Hepatocyte (in vitro differentiated cells): ENCODE results near the gene RSPO1.

ENCODE experiments used
- EZH2 ChIP-seq: fragments of 200-600 bp; sonication (generic); IDR thresholded peaks from 2 replicates; pipeline ENCODE4 v1.6.1; 2016; ENCODE audit warnings: antibody characterized with exemption, mild to moderate bottlenecking, borderline replicate concordance
- TF ChIP-seq, protein P1 (sequence below): fragments of 200-600 bp; sonication (generic); IDR thresholded peaks from 2 replicates; pipeline ENCODE4 v1.5.1; 2016; ENCODE audit warnings: antibody characterized with exemption, mild to moderate bottlenecking; ENCODE audit not compliant: poor library complexity

DNA sequence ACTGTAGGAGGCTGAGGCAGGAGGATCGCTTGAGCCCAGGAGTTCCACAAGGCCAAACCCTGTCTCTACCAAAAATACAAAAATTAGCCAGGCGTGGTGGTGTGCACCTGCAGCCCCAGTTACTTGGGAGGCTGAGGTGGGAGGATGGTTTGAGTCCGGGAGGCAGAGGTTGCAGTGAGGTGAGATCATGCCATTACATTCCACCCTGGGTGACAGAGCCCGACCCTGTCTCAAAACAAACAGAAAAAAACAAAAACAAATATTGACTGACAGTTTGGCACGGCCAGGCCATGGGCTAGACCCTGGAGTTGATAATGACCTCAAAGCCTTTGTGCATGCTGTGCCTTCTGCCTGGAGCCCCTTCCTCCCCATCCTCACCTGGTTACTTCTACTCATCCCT is 19.2 kb upstream of the RSPO1 start:
- TF ChIP-seq, protein P1, sequence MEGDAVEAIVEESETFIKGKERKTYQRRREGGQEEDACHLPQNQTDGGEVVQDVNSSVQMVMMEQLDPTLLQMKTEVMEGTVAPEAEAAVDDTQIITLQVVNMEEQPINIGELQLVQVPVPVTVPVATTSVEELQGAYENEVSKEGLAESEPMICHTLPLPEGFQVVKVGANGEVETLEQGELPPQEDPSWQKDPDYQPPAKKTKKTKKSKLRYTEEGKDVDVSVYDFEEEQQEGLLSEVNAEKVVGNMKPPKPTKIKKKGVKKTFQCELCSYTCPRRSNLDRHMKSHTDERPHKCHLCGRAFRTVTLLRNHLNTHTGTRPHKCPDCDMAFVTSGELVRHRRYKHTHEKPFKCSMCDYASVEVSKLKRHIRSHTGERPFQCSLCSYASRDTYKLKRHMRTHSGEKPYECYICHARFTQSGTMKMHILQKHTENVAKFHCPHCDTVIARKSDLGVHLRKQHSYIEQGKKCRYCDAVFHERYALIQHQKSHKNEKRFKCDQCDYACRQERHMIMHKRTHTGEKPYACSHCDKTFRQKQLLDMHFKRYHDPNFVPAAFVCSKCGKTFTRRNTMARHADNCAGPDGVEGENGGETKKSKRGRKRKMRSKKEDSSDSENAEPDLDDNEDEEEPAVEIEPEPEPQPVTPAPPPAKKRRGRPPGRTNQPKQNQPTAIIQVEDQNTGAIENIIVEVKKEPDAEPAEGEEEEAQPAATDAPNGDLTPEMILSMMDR, result no peak
- TF ChIP-seq EZH2, result no peak
